SK-N-SH (cell line): ENCODE results near the gene RNF39. TPM values are rescaled to one million over a fixed set of nuclear protein-coding genes. Genes with fewer than 3 reads are reported as not detected.

Experiments
- CTCF ChIA-PET: fragments of 300-600, 350-600 bp; formaldehyde crosslinking; extraction: SDS; loops from one replicate; lab custom pipeline; 2021; lab: Yijun Ruan, JAX
- POLR2A ChIA-PET: fragments of 350-600 bp; sonication (Branson Sonifier 250); formaldehyde crosslinking; extraction: SDS; loops from one replicate; lab custom pipeline; 2020; ENCODE audit warnings: antibody characterized with exemption, inconsistent platforms; lab: Yijun Ruan, JAX
- DNase-seq: peaks from one replicate; pipeline ENCODE4 v3.0.0; 2012
- H2AFZ ChIP-seq: fragments of 200-600 bp; sonication (generic); 2 replicates; pipeline ENCODE4 v1.8.1; 2016; ENCODE audit warnings: antibody characterized with exemption, mild to moderate bottlenecking, low read depth
- H3F3A ChIP-seq: fragments of 200-600 bp; sonication (generic); replicated peaks from 2 replicates; pipeline ENCODE3; 2016; ENCODE audit warnings: antibody characterized with exemption, mild to moderate bottlenecking; ENCODE audit not compliant: insufficient read depth
- H3K27ac ChIP-seq, 2 experiments: fragments of 200-500 bp in 1 of 2; fragments of 200-600 bp in 1 of 2; sonication (Bioruptor generic) in 1 of 2; sonication (generic), shearing (Covaris generic) in 1 of 2; 2 replicates each; pipeline versions ENCODE4 v1.5.1 to v1.6.1; 2014 to 2016; ENCODE audit warnings: low read depth in 2 of 2, inconsistent platforms in 1 of 2, low read length in 1 of 2, mild to moderate bottlenecking in 1 of 2, mixed read lengths in 1 of 2
- H3K27me3 ChIP-seq: fragments of 200-600 bp; sonication (generic), shearing (Covaris generic); 2 replicates; pipeline ENCODE4 v1.6.1; 2016; ENCODE audit warnings: mixed run types; ENCODE audit not compliant: insufficient read depth
- H3K36me3 ChIP-seq, 2 experiments: fragments of 200-500 bp in 1 of 2; fragments of 200-600 bp in 1 of 2; sonication (Bioruptor generic) in 1 of 2; sonication (generic) in 1 of 2; replicated peaks in 1 of 2; 2 replicates each; pipeline versions ENCODE3 to v1.5.1; 2014 to 2016; ENCODE audit warnings: low read length in 1 of 2, mild to moderate bottlenecking in 1 of 2; ENCODE audit not compliant: insufficient read depth in 2 of 2, control insufficient read depth in 1 of 2
- H3K4me1 ChIP-seq, 2 experiments: fragments of 200-500 bp in 1 of 2; fragments of 200-600 bp in 1 of 2; sonication (Bioruptor generic) in 1 of 2; sonication (generic), shearing (Covaris generic) in 1 of 2; 2 replicates each; pipeline versions ENCODE4 v1.5.1 to v1.6.1; 2014 to 2016; ENCODE audit warnings: low read depth in 1 of 2, low read length in 1 of 2, mixed run types in 1 of 2; ENCODE audit not compliant: insufficient read depth in 2 of 2, control insufficient read depth in 1 of 2
- H3K4me2 ChIP-seq: fragments of 200-600 bp; sonication (generic), shearing (Covaris generic); 2 replicates; pipeline ENCODE4 v1.6.1; 2017; ENCODE audit warnings: mixed run types
- H3K4me3 ChIP-seq, 2 experiments: fragments of 200-500 bp in 1 of 2; fragments of 200-600 bp in 1 of 2; sonication (Bioruptor generic) in 1 of 2; sonication (generic), shearing (Covaris generic) in 1 of 2; 2 replicates each; pipeline versions ENCODE4 v1.5.1 to v1.8.1; 2014 to 2016; ENCODE audit warnings: low read depth in 2 of 2, inconsistent platforms in 1 of 2, low read length in 1 of 2, mild to moderate bottlenecking in 1 of 2, mixed read lengths in 1 of 2, moderate library complexity in 1 of 2
- H3K79me2 ChIP-seq: fragments of 200-600 bp; sonication (generic); 2 replicates; pipeline ENCODE4 v1.8.1; 2017; ENCODE audit warnings: mild to moderate bottlenecking; ENCODE audit not compliant: insufficient read depth
- H3K9ac ChIP-seq: fragments of 200-600 bp; sonication (generic); 2 replicates; pipeline ENCODE4 v1.6.1; 2017; ENCODE audit warnings: mixed run types
- H3K9me2 ChIP-seq: fragments of 200-600 bp; sonication (generic); 2 replicates; pipeline ENCODE4 v1.6.1; 2017; ENCODE audit warnings: mixed run types
- H3K9me3 ChIP-seq: fragments of 200-600 bp; sonication (generic); 2 replicates; pipeline ENCODE4 v1.6.1; 2017; ENCODE audit warnings: mixed run types, mild to moderate bottlenecking, moderate library complexity
- H4K20me1 ChIP-seq: fragments of 200-600 bp; sonication (generic); 2 replicates; pipeline ENCODE4 v1.6.1; 2017; ENCODE audit warnings: mild to moderate bottlenecking, mixed run types; ENCODE audit not compliant: insufficient read depth
- CHD2 ChIP-seq: fragments of 150-350 bp; IDR thresholded peaks from 2 replicates; pipeline ENCODE4 v1.6.1; 2018; ENCODE audit warnings: low read length; ENCODE audit not compliant: partially characterized antibody
- CTCF ChIP-seq: fragments of 200-600 bp; sonication (generic); IDR thresholded peaks from 2 replicates; pipeline ENCODE4 v1.6.1; 2017; ENCODE audit warnings: antibody characterized with exemption, mild to moderate bottlenecking, moderate library complexity
- ELF1 ChIP-seq: IDR thresholded peaks from 2 replicates; pipeline ENCODE4 v1.4.0; 2012
- EZH2phosphoT487 ChIP-seq: fragments of 200-600 bp; sonication (generic); IDR thresholded peaks from 2 replicates; pipeline ENCODE4 v1.6.1; 2017; ENCODE audit warnings: low read depth, mixed run types, mild to moderate bottlenecking, antibody characterized with exemption, moderate library complexity, borderline replicate concordance
- FOSL2 ChIP-seq: IDR thresholded peaks from 2 replicates; pipeline ENCODE4 v1.4.0; 2012; ENCODE audit warnings: low read depth, mild to moderate bottlenecking, moderate library complexity, borderline replicate concordance
- FOXM1 ChIP-seq: IDR thresholded peaks from 2 replicates; pipeline ENCODE4 v1.4.0; 2012; ENCODE audit warnings: low read depth, mild to moderate bottlenecking
- GABPA ChIP-seq: IDR thresholded peaks from 2 replicates; pipeline ENCODE4 v1.4.0; 2012; ENCODE audit warnings: low read depth, mild to moderate bottlenecking
- GATA2 ChIP-seq: sonication (generic); formaldehyde crosslinking; IDR thresholded peaks from 2 replicates; pipeline ENCODE4 v1.5.0; 2020; ENCODE audit warnings: mild to moderate bottlenecking, missing genetic modification reagents
- MAX ChIP-seq: IDR thresholded peaks from 2 replicates; pipeline ENCODE4 v1.4.0; 2012; ENCODE audit warnings: low read depth
- MXI1 ChIP-seq: IDR thresholded peaks from 2 replicates; pipeline ENCODE4 v1.6.1; 2012; ENCODE audit warnings: mild to moderate bottlenecking, low read depth, low read length, improper control_type of control experiment
- NRF1 ChIP-seq: IDR thresholded peaks from 2 replicates; pipeline ENCODE4 v1.6.1; 2012; ENCODE audit warnings: low read depth, mild to moderate bottlenecking, low read length
- PBX3 ChIP-seq: IDR thresholded peaks from 2 replicates; pipeline ENCODE4; 2012
- POLR2AphosphoS5 ChIP-seq: IDR thresholded peaks from 2 replicates; pipeline ENCODE4 v1.6.1; 2012; ENCODE audit warnings: low read depth, low read length
- RFX5 ChIP-seq: IDR thresholded peaks from 2 replicates; pipeline ENCODE4 v1.6.1; 2012; ENCODE audit warnings: mild to moderate bottlenecking, improper control_type of control experiment, low read length
- RXRA ChIP-seq: IDR thresholded peaks from 2 replicates; pipeline ENCODE4 v1.4.0; 2012; ENCODE audit warnings: low read depth, mild to moderate bottlenecking, borderline replicate concordance
- TCF12 ChIP-seq: IDR thresholded peaks from 2 replicates; pipeline ENCODE4 v1.4.0; 2012
- TEAD4 ChIP-seq: IDR thresholded peaks from 2 replicates; pipeline ENCODE4 v1.4.0; 2012; ENCODE audit warnings: mild to moderate bottlenecking, borderline replicate concordance; ENCODE audit not compliant: insufficient read depth
- YY1 ChIP-seq: IDR thresholded peaks from 2 replicates; pipeline ENCODE4 v1.4.0; 2012; ENCODE audit warnings: low read depth, mild to moderate bottlenecking
- WGBS: methylation state at CpG from one replicate; pipeline ENCODE4 v1.1.6; 2017; ENCODE audit warnings: low lambda C conversion rate; 5-methylcytosine and 5-hydroxymethylcytosine counted together
- polyA plus RNA-seq, 3 experiments: library from polyadenylated mRNA; depleted of rRNA; stranded (reverse); fragments of >200 nt; gene quantifications; 2 replicates each; pipeline ENCODE4 v1.2.3, GENCODE V29; 2012
- TF ChIP-seq, protein P1 (sequence below): fragments of 150-350 bp; IDR thresholded peaks from 2 replicates; pipeline ENCODE4 v1.6.1; 2016; ENCODE audit warnings: mild to moderate bottlenecking, low read depth, low read length
- TF ChIP-seq, protein P2 (sequence below): IDR thresholded peaks from 2 replicates; pipeline ENCODE4 v1.6.1; 2012; ENCODE audit warnings: mild to moderate bottlenecking, low read depth, low read length, moderate library complexity

RNF39 gene
- polyA plus RNA-seq, 1 of the 3 experiments (the other 2 are of a cell fraction), result not detected

- WGBS, result 61% methylated on average over 15 of the region's 15 CpGs
- TF ChIP-seq MXI1 (no peak), TEAD4 (no peak), YY1 (no peak), TCF12 (no peak), GABPA (no peak), MAX (no peak), ELF1 (no peak), GATA2 (CRISPR knock-in tag) (no peak), CTCF (no peak), PBX3 (no peak), NRF1 (no peak), POLR2AphosphoS5 (no peak), RXRA (no peak), EZH2phosphoT487 (no peak), FOXM1 (no peak), CHD2 (no peak), FOSL2 (no peak), RFX5 (no peak)
- TF ChIP-seq, protein P1, sequence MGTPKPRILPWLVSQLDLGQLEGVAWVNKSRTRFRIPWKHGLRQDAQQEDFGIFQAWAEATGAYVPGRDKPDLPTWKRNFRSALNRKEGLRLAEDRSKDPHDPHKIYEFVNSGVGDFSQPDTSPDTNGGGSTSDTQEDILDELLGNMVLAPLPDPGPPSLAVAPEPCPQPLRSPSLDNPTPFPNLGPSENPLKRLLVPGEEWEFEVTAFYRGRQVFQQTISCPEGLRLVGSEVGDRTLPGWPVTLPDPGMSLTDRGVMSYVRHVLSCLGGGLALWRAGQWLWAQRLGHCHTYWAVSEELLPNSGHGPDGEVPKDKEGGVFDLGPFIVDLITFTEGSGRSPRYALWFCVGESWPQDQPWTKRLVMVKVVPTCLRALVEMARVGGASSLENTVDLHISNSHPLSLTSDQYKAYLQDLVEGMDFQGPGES, result no peak
- TF ChIP-seq, protein P2, sequence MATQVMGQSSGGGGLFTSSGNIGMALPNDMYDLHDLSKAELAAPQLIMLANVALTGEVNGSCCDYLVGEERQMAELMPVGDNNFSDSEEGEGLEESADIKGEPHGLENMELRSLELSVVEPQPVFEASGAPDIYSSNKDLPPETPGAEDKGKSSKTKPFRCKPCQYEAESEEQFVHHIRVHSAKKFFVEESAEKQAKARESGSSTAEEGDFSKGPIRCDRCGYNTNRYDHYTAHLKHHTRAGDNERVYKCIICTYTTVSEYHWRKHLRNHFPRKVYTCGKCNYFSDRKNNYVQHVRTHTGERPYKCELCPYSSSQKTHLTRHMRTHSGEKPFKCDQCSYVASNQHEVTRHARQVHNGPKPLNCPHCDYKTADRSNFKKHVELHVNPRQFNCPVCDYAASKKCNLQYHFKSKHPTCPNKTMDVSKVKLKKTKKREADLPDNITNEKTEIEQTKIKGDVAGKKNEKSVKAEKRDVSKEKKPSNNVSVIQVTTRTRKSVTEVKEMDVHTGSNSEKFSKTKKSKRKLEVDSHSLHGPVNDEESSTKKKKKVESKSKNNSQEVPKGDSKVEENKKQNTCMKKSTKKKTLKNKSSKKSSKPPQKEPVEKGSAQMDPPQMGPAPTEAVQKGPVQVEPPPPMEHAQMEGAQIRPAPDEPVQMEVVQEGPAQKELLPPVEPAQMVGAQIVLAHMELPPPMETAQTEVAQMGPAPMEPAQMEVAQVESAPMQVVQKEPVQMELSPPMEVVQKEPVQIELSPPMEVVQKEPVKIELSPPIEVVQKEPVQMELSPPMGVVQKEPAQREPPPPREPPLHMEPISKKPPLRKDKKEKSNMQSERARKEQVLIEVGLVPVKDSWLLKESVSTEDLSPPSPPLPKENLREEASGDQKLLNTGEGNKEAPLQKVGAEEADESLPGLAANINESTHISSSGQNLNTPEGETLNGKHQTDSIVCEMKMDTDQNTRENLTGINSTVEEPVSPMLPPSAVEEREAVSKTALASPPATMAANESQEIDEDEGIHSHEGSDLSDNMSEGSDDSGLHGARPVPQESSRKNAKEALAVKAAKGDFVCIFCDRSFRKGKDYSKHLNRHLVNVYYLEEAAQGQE, result no peak
- Histone ChIP-seq H3K36me3 (no peaks in the 10 kb centered on the region), H4K20me1 (no peaks in the 10 kb centered on the region), H3K79me2 (no peaks in the 10 kb centered on the region), H3K27me3 (peaks cover 65% of the 10 kb centered on the region), H3F3A (peaks cover 6% of the 10 kb centered on the region), H2AFZ (peak overlapping the region; percentile 66), H3K27ac (no peak overlapping the region), H3K9me3 (no peaks in the 10 kb centered on the region), H3K9ac (no peak overlapping the region), H3K4me3 (peak overlapping the region; percentile 35 to 44; a peak in 2 of 4 replicates), H3K4me1 (peaks cover 5 to 11% of the 10 kb centered on the region in 2 experiments; a peak in 2 of 4 replicates), H3K4me2 (peak overlapping the region; percentile 85), H3K9me2 (no peaks in the 10 kb centered on the region)
- ChIA-PET POLR2A (interaction anchor here (1.0 to 1.3 kb wide), 2 partner anchors 36 kb away, joined by 4 to 6 read pairs; partner anchors contain the start of gene PPP1R11), CTCF (interaction anchor here (0.6 to 8.9 kb wide), 33 partner anchors 9 to 452 kb away, joined by 3 to 207 read pairs (median 5); partner anchors contain the start of genes TRIM26, TRIM31 and TRIM40)
- DNase-seq, result no peak
These were observed 26.9 kb upstream of the RNF39 start for GRCh38 chr6:30102414-30102969.
